ENCODE measurements around the gene TBC1D19. TPM values are rescaled to one million over a fixed set of nuclear protein-coding genes. Genes with fewer than 3 reads are reported as not detected.
"Not testable (repeated sequence)": the region's sequence is repeated elsewhere in the genome, so short reads cannot be mapped to it uniquely, and the experiment has no call there.

Gene TBC1D19, protein sequence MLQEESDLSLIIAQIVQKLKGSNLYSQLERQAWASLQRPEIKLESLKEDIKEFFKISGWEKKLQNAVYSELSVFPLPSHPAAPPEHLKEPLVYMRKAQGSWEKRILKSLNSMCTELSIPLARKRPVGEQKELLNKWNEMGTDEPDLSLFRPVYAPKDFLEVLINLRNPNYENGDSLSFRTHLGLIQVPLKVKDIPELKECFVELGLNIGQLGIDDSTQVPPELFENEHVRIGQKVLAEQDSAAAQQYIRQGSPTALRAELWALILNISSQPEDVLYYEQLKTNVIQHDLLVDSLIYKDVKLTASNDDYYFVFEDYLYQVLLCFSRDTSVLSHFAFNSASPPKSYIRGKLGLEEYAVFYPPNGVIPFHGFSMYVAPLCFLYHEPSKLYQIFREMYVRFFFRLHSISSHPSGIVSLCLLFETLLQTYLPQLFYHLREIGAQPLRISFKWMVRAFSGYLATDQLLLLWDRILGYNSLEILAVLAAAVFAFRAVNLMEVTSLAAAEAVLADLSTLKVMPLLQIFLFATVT
- total RNA-seq = 4.5 TPM in 2 replicates

DNA sequence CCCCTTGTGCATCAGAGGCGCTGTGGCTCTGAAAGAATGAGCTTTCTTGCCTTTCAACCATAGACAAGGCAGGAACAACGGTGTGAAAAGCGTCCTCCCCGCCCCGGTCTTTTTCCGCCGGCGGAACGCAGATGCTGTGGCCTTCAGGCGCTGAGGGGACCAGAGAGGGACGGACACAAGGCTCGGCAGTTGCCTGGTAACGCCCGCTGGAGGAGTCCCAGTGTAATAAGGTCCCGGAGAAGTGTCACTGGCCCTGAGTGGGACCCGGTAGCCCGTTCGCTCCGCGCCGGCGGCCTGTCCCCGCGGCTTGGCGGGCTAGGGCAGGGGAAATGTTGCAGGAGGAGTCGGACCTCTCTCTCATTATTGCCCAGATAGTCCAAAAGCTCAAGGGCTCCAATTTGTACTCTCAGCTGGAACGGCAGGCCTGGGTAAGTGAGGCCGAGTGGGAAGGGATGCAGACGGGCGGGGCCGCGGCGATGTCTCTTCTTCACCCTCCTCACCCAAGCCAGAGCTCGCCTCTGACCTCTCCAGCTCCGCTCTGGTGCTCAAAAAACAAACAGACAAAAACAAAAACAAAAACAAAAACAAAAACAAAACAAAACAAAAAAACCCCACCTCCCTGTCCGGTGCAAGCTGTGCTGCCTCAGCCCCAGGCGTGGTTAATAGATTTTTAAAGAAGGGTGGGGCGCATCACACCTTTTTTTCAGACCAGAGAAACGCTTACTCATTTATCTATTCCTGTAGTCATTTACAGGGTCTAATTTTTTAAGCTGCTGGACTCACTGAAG is at the start of gene TBC1D19:
Gene TBC1D19 (plus strand): TSS at position 220 of the 788 bp plus-strand sequence. CDS start 110 bp downstream, at position 330.
- H3K4me1 Mint-ChIP-seq (ENCODE audit: low read depth) = peaks cover 25% of the 10 kb centered on the region
- H3K4me3 Mint-ChIP-seq (ENCODE audit: low read depth) = peak within 1 kb of the TSS; percentile 93
- no peaks in the 10 kb centered on the region for H3K9me3 Mint-ChIP-seq
- intact Hi-C loops (cut with micrococcal nuclease) = loop anchor here (2.0 to 10.0 kb wide), 4 partner anchors 129 to 669 kb away; partner anchors contain the start of gene SMIM20
- H3K36me3 Mint-ChIP-seq (ENCODE audit: low read depth) = no peaks in the 10 kb centered on the region
- no peaks in the 10 kb centered on the region for H3K27me3 Mint-ChIP-seq (ENCODE audit: low read depth)
- peak within 1 kb of the TSS; percentile 79 for H3K27ac Mint-ChIP-seq
- DNase-seq (ENCODE audit: low spot score) = peak; percentile 86

DNA sequence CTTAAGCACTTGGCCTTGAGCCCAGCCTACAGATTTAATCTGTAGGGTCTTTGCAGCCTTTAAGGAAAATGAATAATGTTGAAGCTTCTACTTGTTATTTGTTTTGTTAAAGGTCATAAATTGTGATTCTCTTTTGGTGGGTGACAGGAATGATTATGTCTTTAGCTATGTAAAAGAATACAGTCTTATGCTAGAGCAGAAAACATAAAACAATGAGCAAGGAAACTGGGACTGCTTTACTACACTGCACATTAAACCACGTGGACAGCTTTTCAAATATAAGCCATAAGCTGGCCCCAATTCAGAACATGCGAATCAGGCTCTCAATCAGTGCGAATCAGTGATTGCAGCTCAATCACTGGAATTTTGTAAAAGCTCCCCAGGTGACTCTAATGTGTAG is 40.9 kb upstream of the TBC1D19 start:
- Mint-ChIP-seq H3K27ac (no peak overlapping the region), H3K4me1 (ENCODE audit: low read depth) (no peaks in the 10 kb centered on the region), H3K9me3 (peaks cover 17% of the 10 kb centered on the region), H3K36me3 (ENCODE audit: low read depth) (no peaks in the 10 kb centered on the region), H3K27me3 (ENCODE audit: low read depth) (peaks cover 1% of the 10 kb centered on the region), H3K4me3 (ENCODE audit: low read depth) (no peak overlapping the region)
- DNase-seq (ENCODE audit: low spot score) = no peak
- intact Hi-C loops (cut with micrococcal nuclease) = no loop called here

DNA sequence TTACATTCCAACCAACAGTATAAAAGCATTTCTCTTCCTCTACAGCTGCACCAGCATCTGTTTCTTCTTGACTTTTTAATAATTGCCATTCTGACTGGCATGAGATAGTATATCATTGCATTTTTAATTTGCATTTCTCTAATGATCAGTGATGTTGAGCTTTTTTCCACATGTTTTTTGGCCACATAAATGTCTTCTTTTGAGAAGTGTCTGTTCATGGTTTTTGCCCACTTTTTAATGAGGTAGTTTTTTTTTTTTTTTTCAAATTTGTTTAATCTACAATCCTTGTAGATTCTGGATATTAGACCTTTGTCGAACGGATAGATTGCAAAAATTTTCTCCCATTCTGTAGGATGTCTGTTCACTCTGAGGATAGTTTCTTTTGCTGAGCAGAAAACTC is 39.5 kb upstream of the TBC1D19 start:
- H3K9me3 Mint-ChIP-seq = peaks cover 17% of the 10 kb centered on the region
- H3K4me1 Mint-ChIP-seq (ENCODE audit: low read depth) = no peaks in the 10 kb centered on the region
- DNase-seq (ENCODE audit: low spot score) = no peak
- H3K36me3 Mint-ChIP-seq (ENCODE audit: low read depth) = no peaks in the 10 kb centered on the region
- no peak overlapping the region for H3K4me3 Mint-ChIP-seq (ENCODE audit: low read depth)
- H3K27ac Mint-ChIP-seq = no peak overlapping the region
- intact Hi-C loops (cut with micrococcal nuclease) = no loop called here
- H3K27me3 Mint-ChIP-seq (ENCODE audit: low read depth) = no peaks in the 10 kb centered on the region

DNA sequence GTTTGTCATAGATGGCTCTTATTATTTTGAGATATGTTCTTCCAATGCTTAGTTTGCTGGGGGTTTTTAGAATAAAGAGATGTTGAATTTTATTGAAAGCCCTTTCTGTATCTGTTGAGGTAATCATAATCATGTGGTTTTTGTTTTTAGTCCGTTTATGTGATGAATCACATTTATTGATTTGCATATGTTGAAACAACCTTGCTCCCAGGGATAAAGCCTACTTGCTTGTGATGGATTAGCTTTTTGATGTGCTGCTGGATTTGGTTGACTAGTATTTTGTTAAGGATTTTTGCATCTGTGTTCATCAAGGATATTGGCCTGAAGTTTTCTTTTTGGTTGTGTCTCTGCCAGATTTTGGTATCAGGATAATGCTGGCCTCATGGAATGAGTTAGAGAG is 35.5 kb upstream of the TBC1D19 start:
- H3K27ac Mint-ChIP-seq; H3K36me3 Mint-ChIP-seq (ENCODE audit: low read depth); H3K27me3 Mint-ChIP-seq (ENCODE audit: low read depth); H3K4me3 Mint-ChIP-seq (ENCODE audit: low read depth); intact Hi-C loops (cut with micrococcal nuclease); H3K4me1 Mint-ChIP-seq (ENCODE audit: low read depth); DNase-seq (ENCODE audit: low spot score): not testable (repeated sequence)
- H3K9me3 Mint-ChIP-seq = peaks cover 23% of the 10 kb centered on the region

DNA sequence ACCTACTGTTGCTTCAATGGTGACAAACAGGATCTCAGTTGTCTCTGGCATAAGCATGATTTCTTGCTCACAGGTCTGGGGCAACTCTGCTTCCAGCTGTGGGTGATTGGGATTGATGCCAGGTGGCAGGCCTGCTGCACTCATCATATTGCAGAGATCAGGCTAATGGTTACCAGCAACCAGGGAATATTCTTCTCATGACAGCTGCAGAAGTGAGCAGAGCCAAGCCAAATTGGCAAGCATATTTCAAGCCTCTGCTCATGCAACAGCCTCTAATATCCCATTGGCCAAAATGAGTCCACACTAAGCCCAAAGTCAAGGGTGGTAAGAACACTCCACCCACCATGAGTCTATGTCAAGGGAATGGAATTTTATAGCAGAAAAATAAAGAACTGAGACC is 26.7 kb upstream of the TBC1D19 start:
- Mint-ChIP-seq H3K27ac (no peak overlapping the region), H3K4me3 (ENCODE audit: low read depth) (no peak overlapping the region), H3K4me1 (ENCODE audit: low read depth) (no peaks in the 10 kb centered on the region), H3K27me3 (ENCODE audit: low read depth) (peaks cover 5% of the 10 kb centered on the region), H3K9me3 (peaks cover 11% of the 10 kb centered on the region), H3K36me3 (ENCODE audit: low read depth) (no peaks in the 10 kb centered on the region)
- DNase-seq (ENCODE audit: low spot score) = no peak
- intact Hi-C loops (cut with micrococcal nuclease) = no loop called here

DNA sequence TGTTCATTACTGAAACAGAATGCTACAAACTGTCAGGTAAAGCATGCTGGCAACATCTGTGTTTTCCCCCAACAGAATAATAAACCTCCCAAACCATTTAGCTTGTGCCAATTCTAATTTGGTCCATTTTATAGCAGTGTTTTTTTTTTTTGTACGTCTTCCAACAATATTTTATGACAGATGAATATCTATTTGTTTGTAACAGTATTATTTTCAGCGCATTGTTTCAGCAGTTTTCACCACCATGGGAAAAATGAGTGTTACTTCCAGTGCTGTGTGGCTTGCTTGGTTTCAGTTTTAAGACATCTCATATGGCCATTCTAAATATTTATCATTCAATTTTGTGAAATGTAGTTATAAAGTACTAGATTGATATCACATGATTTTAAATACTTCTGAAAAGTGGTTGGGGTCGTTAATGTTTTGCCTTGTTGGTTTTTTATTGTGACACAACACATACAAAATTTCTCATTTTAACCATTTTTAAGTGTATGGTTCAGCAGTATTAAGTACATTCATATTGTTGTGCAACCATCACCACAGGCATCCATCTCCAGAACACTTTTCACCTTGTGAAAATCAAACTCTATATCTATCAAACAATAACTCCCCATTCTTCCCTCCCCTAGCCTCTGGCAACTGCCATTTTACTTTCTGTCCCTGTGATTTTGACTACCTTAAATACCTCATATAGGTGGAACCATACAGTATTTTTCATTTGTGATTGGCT is 25.6 kb upstream of the TBC1D19 start:
- no peaks in the 10 kb centered on the region for H3K4me1 Mint-ChIP-seq (ENCODE audit: low read depth)
- peaks cover 6% of the 10 kb centered on the region for H3K9me3 Mint-ChIP-seq
- H3K27me3 Mint-ChIP-seq (ENCODE audit: low read depth) = peaks cover 12% of the 10 kb centered on the region
- no peak for DNase-seq (ENCODE audit: low spot score)
- H3K36me3 Mint-ChIP-seq (ENCODE audit: low read depth) = no peaks in the 10 kb centered on the region
- H3K27ac Mint-ChIP-seq = no peak overlapping the region
- intact Hi-C loops (cut with micrococcal nuclease) = no loop called here
- no peak overlapping the region for H3K4me3 Mint-ChIP-seq (ENCODE audit: low read depth)

DNA sequence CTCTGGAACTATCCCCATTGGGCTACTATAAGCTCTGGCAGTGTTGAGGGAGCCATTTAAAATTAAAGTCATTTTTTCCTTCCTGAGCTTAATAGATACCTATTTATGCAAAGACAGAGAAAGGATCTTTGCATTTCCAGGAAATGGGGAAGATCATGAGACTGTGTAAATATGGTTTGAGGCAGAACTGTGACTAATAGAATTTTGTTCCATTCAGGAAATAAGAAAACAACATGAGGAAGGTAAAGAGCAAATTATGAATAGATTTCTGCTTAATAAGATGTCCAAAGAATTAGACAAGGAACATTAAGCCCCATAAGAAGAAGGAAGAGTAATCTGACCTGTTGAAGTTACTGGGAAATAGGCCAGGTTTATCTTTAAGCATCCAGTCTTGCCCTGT is 17.8 kb upstream of the TBC1D19 start:
- H3K4me3 Mint-ChIP-seq (ENCODE audit: low read depth) = no peak overlapping the region
- no peak overlapping the region for H3K27ac Mint-ChIP-seq
- no peak for DNase-seq (ENCODE audit: low spot score)
- intact Hi-C loops (cut with micrococcal nuclease) = loop anchor here (5.0 to 10.0 kb wide), 2 partner anchors 159 to 181 kb away; no protein-coding TSS in a partner anchor
- H3K27me3 Mint-ChIP-seq (ENCODE audit: low read depth) = peaks cover 17% of the 10 kb centered on the region
- no peaks in the 10 kb centered on the region for H3K36me3 Mint-ChIP-seq (ENCODE audit: low read depth)
- peaks cover 23% of the 10 kb centered on the region for H3K4me1 Mint-ChIP-seq (ENCODE audit: low read depth)
- no peaks in the 10 kb centered on the region for H3K9me3 Mint-ChIP-seq

DNA sequence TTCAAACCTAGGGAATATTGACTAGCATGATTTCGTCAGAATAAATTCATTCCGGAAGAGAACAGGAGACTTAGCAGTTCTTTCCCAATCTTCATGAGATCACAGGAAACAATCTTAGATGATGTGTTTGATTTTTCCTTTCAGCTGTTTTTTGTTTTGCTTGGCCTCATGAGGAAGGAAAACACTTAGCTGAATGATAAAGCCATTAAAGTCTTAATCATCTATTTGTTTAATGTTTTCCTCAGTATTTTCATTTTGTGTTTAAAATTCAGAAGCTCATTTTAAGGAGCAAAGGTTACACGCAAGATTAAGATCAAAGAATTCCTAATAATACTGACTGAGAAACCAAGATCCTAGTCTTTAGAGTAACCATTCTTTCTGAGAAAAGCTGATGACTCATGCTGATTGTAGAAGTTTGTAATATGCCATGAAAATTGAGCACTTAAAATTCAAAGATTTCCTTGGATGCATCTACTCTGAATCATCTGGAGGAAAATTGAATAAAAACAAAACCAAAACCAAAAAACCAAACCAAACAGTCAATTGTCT is 15.4 kb upstream of the TBC1D19 start:
- Mint-ChIP-seq H3K27ac (peak overlapping the region; percentile 33), H3K36me3 (ENCODE audit: low read depth) (no peaks in the 10 kb centered on the region), H3K9me3 (no peaks in the 10 kb centered on the region), H3K4me3 (ENCODE audit: low read depth) (no peak overlapping the region), H3K27me3 (ENCODE audit: low read depth) (peaks cover 5% of the 10 kb centered on the region), H3K4me1 (ENCODE audit: low read depth) (peaks cover 23% of the 10 kb centered on the region)
- DNase-seq (ENCODE audit: low spot score) = no peak
- intact Hi-C loops (cut with micrococcal nuclease) = loop anchor here (5.0 to 10.0 kb wide), 2 partner anchors 156 to 179 kb away; no protein-coding TSS in a partner anchor

DNA sequence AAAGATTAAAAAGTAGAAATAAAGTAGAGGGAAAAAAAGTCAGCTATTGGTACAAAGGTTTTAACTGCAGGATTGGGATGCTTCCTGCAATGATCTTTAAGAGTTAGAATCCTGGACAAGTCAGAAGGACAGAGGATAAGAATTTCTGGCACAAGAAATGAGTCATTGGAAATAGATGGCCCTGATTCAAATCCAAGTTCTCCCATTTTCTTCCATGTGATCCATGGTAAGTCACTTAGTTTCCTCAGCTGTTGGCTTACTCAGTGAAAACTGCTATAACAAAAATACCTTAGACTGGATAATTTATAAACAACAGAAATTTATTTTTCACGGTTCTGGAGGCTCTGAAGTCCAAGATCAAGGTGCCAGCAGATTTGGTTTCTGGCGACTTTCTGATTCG is 13.3 kb upstream of the TBC1D19 start:
- Mint-ChIP-seq H3K4me1 (ENCODE audit: low read depth) (peaks cover 22% of the 10 kb centered on the region), H3K27me3 (ENCODE audit: low read depth) (no peaks in the 10 kb centered on the region), H3K9me3 (no peaks in the 10 kb centered on the region), H3K36me3 (ENCODE audit: low read depth) (no peaks in the 10 kb centered on the region), H3K4me3 (ENCODE audit: low read depth) (no peak overlapping the region), H3K27ac (no peak overlapping the region)
- intact Hi-C loops (cut with micrococcal nuclease) = no loop called here
- no peak for DNase-seq (ENCODE audit: low spot score)

DNA sequence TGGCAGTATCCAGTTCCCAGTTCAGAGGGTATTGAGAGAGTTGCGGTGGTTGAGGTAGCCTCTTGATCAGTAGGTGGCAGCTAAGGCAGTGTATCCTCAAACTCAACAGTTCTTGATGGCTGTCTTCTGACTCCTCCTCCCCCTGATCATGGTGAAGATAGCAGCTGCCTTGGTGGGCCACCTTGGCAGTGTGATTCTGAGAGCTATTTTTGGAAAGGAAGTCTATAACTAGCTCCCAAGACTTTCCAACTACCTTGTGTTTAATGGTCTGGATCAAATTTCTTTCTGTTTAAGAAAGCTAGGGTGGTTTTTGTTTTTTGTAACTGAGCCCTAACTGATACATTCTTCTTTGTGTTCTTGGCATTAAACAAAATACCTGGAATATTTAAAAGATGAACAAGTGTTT is 10.5 kb upstream of the TBC1D19 start:
- intact Hi-C loops (cut with micrococcal nuclease) = no loop called here
- H3K27ac Mint-ChIP-seq = no peak overlapping the region
- no peaks in the 10 kb centered on the region for H3K9me3 Mint-ChIP-seq
- H3K27me3 Mint-ChIP-seq (ENCODE audit: low read depth) = no peaks in the 10 kb centered on the region
- DNase-seq (ENCODE audit: low spot score) = no peak
- H3K4me3 Mint-ChIP-seq (ENCODE audit: low read depth) = no peak overlapping the region
- peaks cover 16% of the 10 kb centered on the region for H3K4me1 Mint-ChIP-seq (ENCODE audit: low read depth)
- no peaks in the 10 kb centered on the region for H3K36me3 Mint-ChIP-seq (ENCODE audit: low read depth)

DNA sequence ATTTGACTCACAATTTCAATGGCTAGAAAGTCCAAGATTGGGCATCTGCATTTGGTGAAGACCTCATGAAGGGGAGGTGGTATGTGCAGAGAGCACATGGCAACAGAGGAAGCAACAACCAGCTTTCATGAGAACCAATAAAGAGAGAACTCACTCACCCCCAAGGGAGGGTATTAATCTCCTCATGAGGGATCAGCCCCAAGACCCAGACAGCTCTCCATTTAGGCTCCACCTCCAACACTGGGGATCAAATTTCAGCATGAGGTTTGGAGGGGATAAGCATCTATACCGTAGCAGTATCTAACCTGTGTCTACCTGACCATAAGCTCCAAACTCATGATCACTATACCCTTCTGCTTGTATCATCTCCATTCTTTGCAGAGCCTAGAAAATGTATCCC is 9.3 kb upstream of the TBC1D19 start:
- no peak overlapping the region for H3K27ac Mint-ChIP-seq

DNA sequence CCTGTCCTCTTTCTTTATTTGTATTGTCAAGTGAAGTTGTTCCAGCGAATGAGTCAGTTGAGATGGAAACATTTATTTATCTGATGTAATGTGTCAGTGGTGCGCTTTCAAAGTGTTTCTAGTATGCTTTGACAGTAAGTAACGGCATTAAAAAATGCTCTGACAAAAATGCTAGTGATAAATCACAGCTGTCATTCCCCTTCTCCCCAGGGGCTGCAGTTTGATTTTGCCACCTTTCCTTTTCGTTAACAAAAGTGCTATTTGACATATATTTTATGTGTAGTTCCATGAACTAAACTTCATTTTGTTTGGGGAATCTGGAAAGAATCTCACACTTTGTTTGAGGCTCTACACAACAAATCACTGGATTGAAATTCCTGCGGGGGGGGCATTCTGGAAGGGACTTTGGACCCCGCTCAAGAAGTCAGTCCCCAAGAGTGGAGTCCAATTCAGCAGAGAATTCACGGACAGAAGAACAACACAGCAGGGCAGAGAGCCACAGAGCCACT is 7.6 kb upstream of the TBC1D19 start:
- Mint-ChIP-seq H3K4me3 (ENCODE audit: low read depth) (no peak overlapping the region), H3K27me3 (ENCODE audit: low read depth) (no peaks in the 10 kb centered on the region), H3K9me3 (no peaks in the 10 kb centered on the region), H3K36me3 (ENCODE audit: low read depth) (no peaks in the 10 kb centered on the region), H3K27ac (no peak overlapping the region), H3K4me1 (ENCODE audit: low read depth) (peaks cover 5% of the 10 kb centered on the region)
- no peak for DNase-seq (ENCODE audit: low spot score)
- intact Hi-C loops (cut with micrococcal nuclease) = no loop called here

More for the DNA sequence above, 9.3 kb upstream of the TBC1D19 start:
- H3K27me3 Mint-ChIP-seq (ENCODE audit: low read depth) = no peaks in the 10 kb centered on the region
- H3K36me3 Mint-ChIP-seq (ENCODE audit: low read depth) = no peaks in the 10 kb centered on the region
- no peak overlapping the region for H3K4me3 Mint-ChIP-seq (ENCODE audit: low read depth)
- no peak for DNase-seq (ENCODE audit: low spot score)
- no peaks in the 10 kb centered on the region for H3K9me3 Mint-ChIP-seq
- intact Hi-C loops (cut with micrococcal nuclease) = no loop called here
- H3K4me1 Mint-ChIP-seq (ENCODE audit: low read depth) = peaks cover 6% of the 10 kb centered on the region
